Calu3 (cell line): ENCODE data around the gene TSNAXIP1. TPM values are rescaled to one million over a fixed set of nuclear protein-coding genes. Genes with fewer than 3 reads are reported as not detected.

ENCODE experiments used
- BruUV-seq: library from RNA; stranded (reverse); fragments of 400-500 nt; replicated peaks from 2 replicates; lab custom pipeline; 2021; lab: Mats Ljungman, UMichigan
- CTCF ChIA-PET: fragments of 300-600 bp; sonication (Branson Sonifier 250); formaldehyde crosslinking; loops from one replicate; lab custom pipeline; 2022; ENCODE audit warnings: antibody characterized with exemption; lab: Charles Lee
- DNase-seq: peaks from one replicate; pipeline ENCODE4 v3.0.0; 2022
- H3K27ac Mint-ChIP-seq: one replicate; pipeline ENCODE4 v1.8.0; 2022; ENCODE audit warnings: mixed read lengths; ENCODE audit not compliant: unreplicated experiment
- H3K27me3 Mint-ChIP-seq: one replicate; pipeline ENCODE4 v1.8.0; 2022; ENCODE audit warnings: mixed read lengths; ENCODE audit not compliant: unreplicated experiment
- H3K36me3 Mint-ChIP-seq: one replicate; pipeline ENCODE4 v1.8.0; 2022; ENCODE audit warnings: mild to moderate bottlenecking, moderate library complexity, mixed read lengths; ENCODE audit not compliant: insufficient read depth, unreplicated experiment
- H3K4me1 Mint-ChIP-seq: one replicate; pipeline ENCODE4 v1.8.0; 2022; ENCODE audit warnings: mild to moderate bottlenecking, low read depth, mixed read lengths; ENCODE audit not compliant: unreplicated experiment
- H3K4me3 Mint-ChIP-seq: one replicate; pipeline ENCODE4 v1.8.0; 2022; ENCODE audit warnings: mild to moderate bottlenecking, low read depth, moderate library complexity, mixed read lengths; ENCODE audit not compliant: unreplicated experiment
- H3K9me3 Mint-ChIP-seq: one replicate; pipeline ENCODE4 v1.8.0; 2022; ENCODE audit warnings: low read depth, mixed read lengths; ENCODE audit not compliant: unreplicated experiment
- intact Hi-C: fragments of 100-400 bp; cut with micrococcal nuclease; formaldehyde crosslinking; loops from one replicate; pipeline ENCODE4 v1.10.0; 2022; ENCODE audit not compliant: unreplicated experiment
- total RNA-seq: library from RNA; stranded (reverse); gene quantifications from 2 replicates; pipeline ENCODE4 v1.2.3, GENCODE V29; 2022
- TF ChIP-seq, protein P1 (sequence below): fragments of 200-600 bp; IDR thresholded peaks from one replicate; pipeline ENCODE4 v1.8.0; 2022; ENCODE audit warnings: antibody characterized with exemption; ENCODE audit not compliant: unreplicated experiment

TSNAXIP1 gene
- total RNA-seq, 1 experiment from 2014 or later, result 1.0 TPM

DNA sequence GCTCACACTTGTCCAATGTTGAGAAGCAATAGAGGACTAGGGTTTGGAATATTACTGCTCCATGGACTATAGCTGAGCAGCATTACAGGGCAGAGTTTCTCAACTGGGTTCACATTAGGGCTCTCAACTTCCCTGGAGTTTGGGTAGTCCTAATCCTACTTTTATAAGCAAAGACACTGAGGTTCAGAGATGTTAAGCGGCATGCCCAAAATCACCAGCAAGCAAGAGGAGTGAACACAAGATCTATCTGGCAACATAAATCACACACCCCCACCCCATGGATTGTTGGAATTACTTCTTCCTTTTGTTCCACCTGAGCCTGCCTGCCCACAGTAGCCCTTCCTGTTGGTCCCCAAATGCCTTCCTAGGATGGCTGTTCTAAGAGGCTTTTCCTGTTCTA, 5.2 kb downstream of the TSNAXIP1 start:
- Mint-ChIP-seq H3K9me3 (no peaks in the 10 kb centered on the region), H3K4me3 (no peak overlapping the region), H3K4me1 (no peaks in the 10 kb centered on the region), H3K27me3 (peaks cover 11% of the 10 kb centered on the region), H3K36me3 (peaks cover 13% of the 10 kb centered on the region), H3K27ac (no peak overlapping the region)
- CTCF ChIA-PET, result interaction anchor here (0.7 kb wide), 1 partner anchor 309 kb away, joined by 3 read pairs; no protein-coding TSS in a partner anchor
- no TSS peak for BruUV-seq
- DNase-seq, result no peak
- TF ChIP-seq, protein P1, sequence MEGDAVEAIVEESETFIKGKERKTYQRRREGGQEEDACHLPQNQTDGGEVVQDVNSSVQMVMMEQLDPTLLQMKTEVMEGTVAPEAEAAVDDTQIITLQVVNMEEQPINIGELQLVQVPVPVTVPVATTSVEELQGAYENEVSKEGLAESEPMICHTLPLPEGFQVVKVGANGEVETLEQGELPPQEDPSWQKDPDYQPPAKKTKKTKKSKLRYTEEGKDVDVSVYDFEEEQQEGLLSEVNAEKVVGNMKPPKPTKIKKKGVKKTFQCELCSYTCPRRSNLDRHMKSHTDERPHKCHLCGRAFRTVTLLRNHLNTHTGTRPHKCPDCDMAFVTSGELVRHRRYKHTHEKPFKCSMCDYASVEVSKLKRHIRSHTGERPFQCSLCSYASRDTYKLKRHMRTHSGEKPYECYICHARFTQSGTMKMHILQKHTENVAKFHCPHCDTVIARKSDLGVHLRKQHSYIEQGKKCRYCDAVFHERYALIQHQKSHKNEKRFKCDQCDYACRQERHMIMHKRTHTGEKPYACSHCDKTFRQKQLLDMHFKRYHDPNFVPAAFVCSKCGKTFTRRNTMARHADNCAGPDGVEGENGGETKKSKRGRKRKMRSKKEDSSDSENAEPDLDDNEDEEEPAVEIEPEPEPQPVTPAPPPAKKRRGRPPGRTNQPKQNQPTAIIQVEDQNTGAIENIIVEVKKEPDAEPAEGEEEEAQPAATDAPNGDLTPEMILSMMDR, result no peak
- intact Hi-C loops, result loop anchor here (5.0 kb wide), 1 partner anchor 230 kb away; no protein-coding TSS in a partner anchor

GRCh38 chr16:67814567-67814966, 7.9 kb downstream of the TSNAXIP1 start:
- H3K27ac Mint-ChIP-seq, result no peak overlapping the region
- peaks cover 5% of the 10 kb centered on the region for H3K36me3 Mint-ChIP-seq
- no peak for DNase-seq
- no TSS peak for BruUV-seq
- intact Hi-C loops, result loop anchor here (5.0 kb wide), 1 partner anchor 228 kb away; no protein-coding TSS in a partner anchor
- TF ChIP-seq, protein P1, result no peak
- H3K4me3 Mint-ChIP-seq, result no peak overlapping the region
- CTCF ChIA-PET, result interaction anchor here (0.7 to 2.6 kb wide), 3 partner anchors 114 to 570 kb away, joined by 4 to 15 read pairs (median 5); partner anchors contain the start of gene ACD
- H3K27me3 Mint-ChIP-seq, result peaks cover 11% of the 10 kb centered on the region
- no peaks in the 10 kb centered on the region for H3K4me1 Mint-ChIP-seq
- no peaks in the 10 kb centered on the region for H3K9me3 Mint-ChIP-seq

DNA sequence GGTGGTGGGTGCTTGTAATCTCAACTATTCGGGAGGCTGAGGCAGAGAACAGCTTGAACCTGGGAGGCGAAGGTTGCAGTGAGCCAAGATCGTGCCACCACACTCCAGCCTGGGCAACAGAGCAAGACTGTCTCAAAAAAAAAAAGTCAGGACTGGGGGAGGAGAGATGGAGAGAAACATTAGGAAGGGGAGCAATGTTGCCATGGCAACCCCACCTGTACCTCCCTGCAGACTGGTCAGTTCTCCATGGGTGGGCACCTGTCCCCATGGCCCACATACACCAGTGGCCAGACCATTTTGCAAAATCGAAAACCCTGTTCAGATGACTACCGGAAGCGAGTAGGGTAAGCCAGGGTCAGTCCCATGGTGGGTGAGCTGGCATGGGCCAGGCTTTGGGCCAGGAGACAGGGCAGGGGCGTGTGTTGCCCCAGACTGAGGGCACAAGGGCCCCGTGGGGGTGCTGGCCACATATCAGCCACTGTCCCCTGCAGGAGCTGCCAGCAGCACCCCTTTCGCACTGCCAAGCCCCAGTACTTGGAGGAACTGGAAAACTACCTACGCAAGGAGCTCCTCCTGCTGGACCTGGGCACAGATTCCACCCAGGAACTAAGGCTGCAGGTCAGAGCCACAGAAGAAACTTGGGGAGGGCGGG, 14.0 kb downstream of the TSNAXIP1 start:
- H3K36me3 Mint-ChIP-seq, result peaks cover 5% of the 10 kb centered on the region
- no TSS peak for BruUV-seq
- H3K27ac Mint-ChIP-seq, result no peak overlapping the region
- no peaks in the 10 kb centered on the region for H3K9me3 Mint-ChIP-seq
- no peak for DNase-seq
- TF ChIP-seq, protein P1, result no peak
- peaks cover 23% of the 10 kb centered on the region for H3K27me3 Mint-ChIP-seq
- intact Hi-C loops, result no loop called here
- CTCF ChIA-PET, result interaction anchor here (0.5 to 0.8 kb wide), 3 partner anchors 16 to 142 kb away, joined by 3 to 5 read pairs (median 3); no protein-coding TSS in a partner anchor
- H3K4me1 Mint-ChIP-seq, result no peaks in the 10 kb centered on the region
- H3K4me3 Mint-ChIP-seq, result no peak overlapping the region

GRCh38 chr16:67822511-67822910, 15.8 kb downstream of the TSNAXIP1 start:
- TF ChIP-seq, protein P1, result no peak
- Mint-ChIP-seq H3K4me3 (no peak overlapping the region), H3K27me3 (peaks cover 23% of the 10 kb centered on the region), H3K9me3 (no peaks in the 10 kb centered on the region), H3K4me1 (no peaks in the 10 kb centered on the region), H3K27ac (no peak overlapping the region), H3K36me3 (no peaks in the 10 kb centered on the region)
- CTCF ChIA-PET, result no interaction called here
- DNase-seq, result no peak
- intact Hi-C loops, result no loop called here
- BruUV-seq, result no TSS peak
